Ascending aorta (tissue), 2 donors: Measurements from ENCODE around the gene SH3RF1. TPM values are rescaled to one million over a fixed set of nuclear protein-coding genes. Genes with fewer than 3 reads are reported as not detected.

Experiments
- DNase-seq, 2 donors: peaks; one replicate each; pipeline ENCODE4 v3.0.0-alpha.2; 2019; ENCODE audit warnings: low spot score in 2 of 2
- H3K27ac ChIP-seq, 2 donors: fragments of 200-600 bp; sonication (generic); one replicate each; pipeline ENCODE4 v1.5.1; 2016 to 2017; ENCODE audit warnings: mild to moderate bottlenecking in 1 of 2
- H3K27me3 ChIP-seq: fragments of 200-600 bp; sonication (generic); one replicate; pipeline ENCODE4 v1.5.1; 2017
- H3K36me3 ChIP-seq, 2 donors: fragments of 200-600 bp; sonication (generic); one replicate each; pipeline ENCODE4 v1.5.1; 2016
- H3K4me1 ChIP-seq, 2 donors: fragments of 200-600 bp; sonication (generic); one replicate each; pipeline ENCODE4 v1.5.1; 2016 to 2017; ENCODE audit warnings: mild to moderate bottlenecking in 1 of 2
- H3K4me3 ChIP-seq, 2 donors: fragments of 200-600 bp; sonication (generic); one replicate each; pipeline ENCODE4 v1.5.1; 2016 to 2017; ENCODE audit warnings: mild to moderate bottlenecking in 1 of 2
- H3K9me3 ChIP-seq, 2 donors: fragments of 200-600 bp; sonication (generic); one replicate each; pipeline ENCODE4 v1.5.1; 2016
- CTCF ChIP-seq, 3 experiments: fragments of 200-600 bp in 2 of 3; fragments of 450-650 bp in 1 of 3; sonication (generic) in 2 of 3; IDR thresholded peaks; one replicate each; pipeline ENCODE4 v1.5.1; 2016 to 2019; ENCODE audit warnings: antibody characterized with exemption in 3 of 3, mild to moderate bottlenecking in 1 of 3, moderate library complexity in 1 of 3
- intact Hi-C: fragments of 100-400 bp; cut with DNase I; formaldehyde crosslinking; loops from one replicate; pipeline ENCODE4 v1.15.1; 2023
- total RNA-seq: library from RNA; depleted of rRNA; stranded (reverse); fragments of >200 nt; gene quantifications from one replicate; pipeline ENCODE4 v1.1.0, GENCODE V29; 2016

The SH3RF1 gene
- total RNA-seq, 1 donor from 2014 or later: 27.6 TPM

- Histone ChIP-seq H3K9me3 (no peaks in the 10 kb centered on the region), H3K4me3 (peak overlapping the region; percentile 65 to 84), H3K36me3 (no peaks in the 10 kb centered on the region), H3K27me3 (no peaks in the 10 kb centered on the region), H3K4me1 (peaks cover 0 to 27% of the 10 kb centered on the region in 2 donors), H3K27ac (peak overlapping the region; percentile 95 to 98)
- intact Hi-C loops: loop anchor here (1.0 to 10.0 kb wide), 6 partner anchors 43 to 787 kb away; partner anchors contain the start of genes CBR4 and DDX60L
- no peak for TF ChIP-seq CTCF (IDR thresholded peaks at IDR 0.05)
- DNase-seq: no peak
Measured at GRCh38 chr4:169271692-169272007, 894 bp upstream of the SH3RF1 start.

GRCh38 chr4:169269916-169270809 is 593 bp downstream of the SH3RF1 start:
- peak overlapping the region; percentile 95 to 98 for H3K27ac ChIP-seq
- no peaks in the 10 kb centered on the region for H3K27me3 ChIP-seq
- H3K9me3 ChIP-seq: no peaks in the 10 kb centered on the region
- H3K4me3 ChIP-seq: peak overlapping the region; percentile 65 to 84
- peaks cover 3 to 36% of the 10 kb centered on the region in 2 donors for H3K4me1 ChIP-seq
- peak in 1 of 2 donors; percentile 82 for DNase-seq
- no peak for TF ChIP-seq CTCF (IDR thresholded peaks at IDR 0.05)
- intact Hi-C loops: loop anchor here (2.0 to 10.0 kb wide), 5 partner anchors 41 to 785 kb away; partner anchors contain the start of genes CBR4 and DDX60L
- no peaks in the 10 kb centered on the region for H3K36me3 ChIP-seq

GRCh38 chr4:169268951-169269760 is 1.6 kb downstream of the SH3RF1 start:
- peak overlapping the region; percentile 95 to 98 for H3K27ac ChIP-seq
- no peaks in the 10 kb centered on the region for H3K36me3 ChIP-seq
- peak in 1 of 2 donors; percentile 62 for DNase-seq
- peaks cover 3 to 36% of the 10 kb centered on the region in 2 donors for H3K4me1 ChIP-seq
- intact Hi-C loops: no loop called here
- no peaks in the 10 kb centered on the region for H3K9me3 ChIP-seq
- TF ChIP-seq CTCF (IDR thresholded peaks at IDR 0.05): no peak
- no peaks in the 10 kb centered on the region for H3K27me3 ChIP-seq
- H3K4me3 ChIP-seq: peak overlapping the region; percentile 65 to 84

GRCh38 chr4:169267070-169267469 is 3.7 kb downstream of the SH3RF1 start:
- no peak for TF ChIP-seq CTCF (IDR thresholded peaks at IDR 0.05)
- DNase-seq: no peak
- Histone ChIP-seq H3K4me1 (peaks cover 6 to 42% of the 10 kb centered on the region in 2 donors), H3K9me3 (no peaks in the 10 kb centered on the region), H3K4me3 (peak overlapping the region in 1 of 2 donors; percentile 9), H3K27ac (peak overlapping the region in 1 of 2 donors; percentile 23), H3K36me3 (peaks cover 0 to 2% of the 10 kb centered on the region in 2 donors), H3K27me3 (no peaks in the 10 kb centered on the region)
- intact Hi-C loops: no loop called here

GRCh38 chr4:169266661-169267060 is 4.1 kb downstream of the SH3RF1 start:
- Histone ChIP-seq H3K27me3 (no peaks in the 10 kb centered on the region), H3K4me1 (peaks cover 6 to 41% of the 10 kb centered on the region in 2 donors), H3K36me3 (peaks cover 0 to 2% of the 10 kb centered on the region in 2 donors), H3K9me3 (no peaks in the 10 kb centered on the region), H3K4me3 (peak overlapping the region in 1 of 2 donors; percentile 9), H3K27ac (no peak overlapping the region)
- no peak for TF ChIP-seq CTCF (IDR thresholded peaks at IDR 0.05)
- DNase-seq: no peak
- intact Hi-C loops: no loop called here
